Upper lobe of left lung (tissue), 6 donors: ENCODE data around the gene SORCS3. TPM values are rescaled to one million over a fixed set of nuclear protein-coding genes. Genes with fewer than 3 reads are reported as not detected.

Source experiments
- ATAC-seq, 2 donors: fragments of 200-7000 bp; cut with Tn5 transposase; one replicate each; pipeline ENCODE4 v1.9.1; 2022; ENCODE audit warnings: mild to moderate bottlenecking in 2 of 2, moderate library complexity in 2 of 2; ENCODE audit not compliant: low FRiP score in 2 of 2
- DNase-seq, 2 donors: peaks; one replicate each; pipeline ENCODE4 v3.0.0-alpha.2; 2019 to 2020
- H3K27ac ChIP-seq, 4 donors: fragments of 200-600 bp; sonication (generic); one replicate each; pipeline ENCODE4 v1.5.1; 2016 to 2019
- H3K27me3 ChIP-seq, 4 donors: fragments of 200-600 bp; sonication (generic); one replicate each; pipeline ENCODE4 v1.5.1; 2017 to 2019
- H3K36me3 ChIP-seq, 4 donors: fragments of 200-600 bp; sonication (generic); one replicate each; pipeline ENCODE4 v1.5.1; 2016 to 2019
- H3K4me1 ChIP-seq, 4 donors: fragments of 200-600 bp; sonication (generic); one replicate each; pipeline ENCODE4 v1.5.1; 2018 to 2019
- H3K4me3 ChIP-seq, 4 donors: fragments of 200-600 bp; sonication (generic); one replicate each; pipeline ENCODE4 v1.5.1; 2017 to 2019; ENCODE audit warnings: mild to moderate bottlenecking in 2 of 4, moderate library complexity in 1 of 4
- H3K9me3 ChIP-seq, 4 donors: fragments of 200-600 bp; sonication (generic); one replicate each; pipeline ENCODE4 v1.5.1; 2018 to 2019
- CTCF ChIP-seq, 6 experiments: fragments of 450-650 bp in 4 of 6; fragments of 200-600 bp in 2 of 6; sonication (generic) in 2 of 6; IDR thresholded peaks; one replicate each; pipeline ENCODE4 v1.5.1; 2016 to 2019; ENCODE audit warnings: antibody characterized with exemption in 6 of 6
- EP300 ChIP-seq, 4 donors: sonication (generic); formaldehyde crosslinking; IDR thresholded peaks; one replicate each; pipeline ENCODE4 v1.5.1; 2017; ENCODE audit warnings: antibody characterized with exemption in 4 of 4, control low read depth in 2 of 4
- POLR2A ChIP-seq, 4 donors: fragments of 450-650 bp; IDR thresholded peaks; one replicate each; pipeline ENCODE4 v1.5.1; 2016 to 2017; ENCODE audit warnings: antibody characterized with exemption in 4 of 4, mild to moderate bottlenecking in 2 of 4
- POLR2AphosphoS5 ChIP-seq, 2 donors: sonication (generic); formaldehyde crosslinking; IDR thresholded peaks; one replicate each; pipeline ENCODE4 v1.5.1; 2017; ENCODE audit warnings: antibody characterized with exemption in 2 of 2
- whole genome bisulfite sequencing, 2 donors: methylation state at CpG; one replicate each; pipeline ENCODE4 v1.1.5; 2017 to 2018; 5-methylcytosine and 5-hydroxymethylcytosine counted together
- total RNA-seq, 6 donors: library from RNA; depleted of rRNA in 4 of 6; stranded (reverse); fragments of >200 nt in 4 of 6; gene quantifications; one replicate each; pipeline versions ENCODE4 v1.1.0 to v1.2.1, GENCODE V29; 2016 to 2021
- donor health status: DM: no; HTN: no; CAD: no; lungs with moderate emphysema.
- donor health status: DM: no; HTN: yes; CAD: no; lungs with severe emphysema.

The SORCS3 gene
- total RNA-seq, 6 donors from 2014 or later = not detected

DNA sequence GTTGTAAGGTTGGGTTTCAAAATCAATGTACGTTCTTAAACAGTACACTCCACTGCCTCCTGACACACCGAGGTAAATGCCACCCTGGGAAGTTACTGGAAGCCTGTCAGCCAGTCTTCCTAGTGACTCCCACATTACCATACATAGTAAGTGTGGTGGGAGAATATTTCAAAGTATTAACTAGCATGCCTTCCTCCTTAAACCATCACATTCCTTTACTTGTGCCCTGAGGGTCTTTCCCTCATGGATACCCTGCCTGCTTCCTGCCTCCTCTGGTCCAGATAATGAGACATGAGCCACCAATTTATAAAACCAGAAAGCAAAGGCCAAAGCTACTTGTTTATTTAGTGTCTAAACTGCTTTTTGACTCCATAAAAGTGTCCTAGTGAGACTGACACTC, 23.3 kb upstream of the SORCS3 start:
- H3K4me3 ChIP-seq = no peak overlapping the region
- H3K27ac ChIP-seq = no peak overlapping the region
- no peak for DNase-seq
- H3K4me1 ChIP-seq = no peaks in the 10 kb centered on the region
- H3K36me3 ChIP-seq = no peaks in the 10 kb centered on the region
- H3K9me3 ChIP-seq = no peaks in the 10 kb centered on the region
- H3K27me3 ChIP-seq = no peaks in the 10 kb centered on the region
- no peak for TF ChIP-seq EP300 (IDR thresholded peaks at IDR 0.05)
- no peak for TF ChIP-seq POLR2AphosphoS5 (IDR thresholded peaks at IDR 0.05)
- TF ChIP-seq CTCF (IDR thresholded peaks at IDR 0.05) = no peak
- no peak for TF ChIP-seq POLR2A (IDR thresholded peaks at IDR 0.05)
- ATAC-seq = no peak
- 71 to 75% methylated on average over 2 of the region's 2 CpGs for WGBS, 2 donors

- H3K4me3 ChIP-seq = no peak overlapping the region
- 75 to 100% methylated on average over 1 of the region's 1 CpG for WGBS, 2 donors
- H3K4me1 ChIP-seq = no peaks in the 10 kb centered on the region
- H3K36me3 ChIP-seq = no peaks in the 10 kb centered on the region
- H3K27me3 ChIP-seq = no peaks in the 10 kb centered on the region
- peak in 1 of 2 donors; percentile 19 for ATAC-seq
- no peak for DNase-seq
- no peaks in the 10 kb centered on the region for H3K9me3 ChIP-seq
- H3K27ac ChIP-seq = no peak overlapping the region
- no peak for TF ChIP-seq POLR2AphosphoS5 (IDR thresholded peaks at IDR 0.05)
- TF ChIP-seq CTCF (IDR thresholded peaks at IDR 0.05) = no peak
- no peak for TF ChIP-seq POLR2A (IDR thresholded peaks at IDR 0.05)
- no peak for TF ChIP-seq EP300 (IDR thresholded peaks at IDR 0.05)
Measured at GRCh38 chr10:104622175-104622574, 18.9 kb upstream of the SORCS3 start.

- no peaks in the 10 kb centered on the region for H3K4me1 ChIP-seq
- H3K9me3 ChIP-seq = no peaks in the 10 kb centered on the region
- 35 to 37% methylated on average over 4 of the region's 4 CpGs for WGBS, 2 donors
- no peak overlapping the region for H3K4me3 ChIP-seq
- ATAC-seq (peak in 1 of 2 donors; percentile 22), DNase-seq (no peak)
- no peak overlapping the region for H3K27ac ChIP-seq
- H3K27me3 ChIP-seq = no peaks in the 10 kb centered on the region
- TF ChIP-seq CTCF (IDR thresholded peaks at IDR 0.05) = peak in 3 of 6 experiments; percentile 11 to 16 (median 12)
- no peak for TF ChIP-seq POLR2AphosphoS5 (IDR thresholded peaks at IDR 0.05)
- no peaks in the 10 kb centered on the region for H3K36me3 ChIP-seq
Measured at GRCh38 chr10:104622598-104623209, 18.4 kb upstream of the SORCS3 start.

- TF ChIP-seq POLR2A (IDR thresholded peaks at IDR 0.05) = no peak
- no peak for TF ChIP-seq EP300 (IDR thresholded peaks at IDR 0.05)
- TF ChIP-seq POLR2AphosphoS5 (IDR thresholded peaks at IDR 0.05) = no peak
- TF ChIP-seq CTCF (IDR thresholded peaks at IDR 0.05) = no peak
- ATAC-seq = no peak
- no peaks in the 10 kb centered on the region for H3K36me3 ChIP-seq
- no peak overlapping the region for H3K27ac ChIP-seq
- 81 to 83% methylated on average over 26 of the region's 26 CpGs for WGBS, 2 donors
- peak in 1 of 2 donors; percentile 52 for DNase-seq
- no peak overlapping the region for H3K4me3 ChIP-seq
- no peaks in the 10 kb centered on the region for H3K4me1 ChIP-seq
- no peaks in the 10 kb centered on the region for H3K27me3 ChIP-seq
- no peaks in the 10 kb centered on the region for H3K9me3 ChIP-seq
Measured at GRCh38 chr10:104630731-104631130, 10.4 kb upstream of the SORCS3 start.

DNA sequence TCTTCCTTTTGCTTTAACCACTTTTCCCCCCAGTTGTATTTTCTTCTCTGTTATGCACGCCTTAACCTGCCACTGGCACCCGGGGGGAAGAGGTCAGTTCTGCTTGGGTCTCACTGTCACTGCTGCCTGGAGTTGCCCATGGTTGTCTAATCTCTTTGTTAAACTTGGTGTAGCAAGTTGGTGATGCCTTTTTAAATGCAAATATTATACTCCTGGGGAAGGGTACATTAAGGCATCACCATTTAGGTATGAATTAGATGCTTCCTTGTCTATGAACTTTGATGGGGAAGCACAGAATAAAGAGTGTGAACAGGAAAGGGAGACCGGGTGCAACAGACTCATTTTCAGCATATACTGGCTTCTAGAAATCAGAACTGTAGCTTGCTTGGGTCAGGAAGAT, 9.1 kb upstream of the SORCS3 start:
- ATAC-seq (no peak), DNase-seq (no peak)
- TF ChIP-seq POLR2AphosphoS5 (IDR thresholded peaks at IDR 0.05) = no peak
- no peak for TF ChIP-seq EP300 (IDR thresholded peaks at IDR 0.05)
- no peak for TF ChIP-seq POLR2A (IDR thresholded peaks at IDR 0.05)
- TF ChIP-seq CTCF (IDR thresholded peaks at IDR 0.05) = no peak
- Histone ChIP-seq H3K4me1 (no peaks in the 10 kb centered on the region), H3K9me3 (no peaks in the 10 kb centered on the region), H3K27ac (no peak overlapping the region), H3K4me3 (no peak overlapping the region), H3K36me3 (no peaks in the 10 kb centered on the region), H3K27me3 (no peaks in the 10 kb centered on the region)
- 64 to 71% methylated on average over 3 of the region's 3 CpGs for WGBS, 2 donors
